ENCODE measurements around the gene NEURL1. TPM values are rescaled to one million over a fixed set of nuclear protein-coding genes. Genes with fewer than 3 reads are reported as not detected.

NEURL1 gene
- total RNA-seq, 1 donor from 2014 or later, result 0.64 TPM

DNA sequence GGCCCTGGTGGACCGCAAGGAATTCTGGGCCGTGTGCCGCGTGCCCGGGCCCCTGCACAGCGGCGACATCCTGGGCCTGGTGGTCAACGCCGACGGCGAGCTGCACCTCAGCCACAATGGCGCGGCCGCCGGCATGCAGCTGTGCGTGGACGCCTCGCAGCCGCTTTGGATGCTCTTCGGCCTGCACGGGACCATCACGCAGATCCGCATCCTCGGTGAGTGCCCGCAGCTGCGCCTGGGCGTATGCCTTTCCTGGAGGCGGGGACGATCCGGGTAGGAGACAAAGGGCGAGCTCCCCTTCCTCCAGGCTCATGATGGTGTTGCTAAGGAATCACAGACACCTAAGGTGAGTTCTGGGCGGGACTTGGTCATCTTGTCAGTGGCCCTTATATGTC lies 91.5 kb downstream of the NEURL1 start:
- H3K27me3 ChIP-seq, result peaks cover 4% of the 10 kb centered on the region
- TF ChIP-seq, protein P1, sequence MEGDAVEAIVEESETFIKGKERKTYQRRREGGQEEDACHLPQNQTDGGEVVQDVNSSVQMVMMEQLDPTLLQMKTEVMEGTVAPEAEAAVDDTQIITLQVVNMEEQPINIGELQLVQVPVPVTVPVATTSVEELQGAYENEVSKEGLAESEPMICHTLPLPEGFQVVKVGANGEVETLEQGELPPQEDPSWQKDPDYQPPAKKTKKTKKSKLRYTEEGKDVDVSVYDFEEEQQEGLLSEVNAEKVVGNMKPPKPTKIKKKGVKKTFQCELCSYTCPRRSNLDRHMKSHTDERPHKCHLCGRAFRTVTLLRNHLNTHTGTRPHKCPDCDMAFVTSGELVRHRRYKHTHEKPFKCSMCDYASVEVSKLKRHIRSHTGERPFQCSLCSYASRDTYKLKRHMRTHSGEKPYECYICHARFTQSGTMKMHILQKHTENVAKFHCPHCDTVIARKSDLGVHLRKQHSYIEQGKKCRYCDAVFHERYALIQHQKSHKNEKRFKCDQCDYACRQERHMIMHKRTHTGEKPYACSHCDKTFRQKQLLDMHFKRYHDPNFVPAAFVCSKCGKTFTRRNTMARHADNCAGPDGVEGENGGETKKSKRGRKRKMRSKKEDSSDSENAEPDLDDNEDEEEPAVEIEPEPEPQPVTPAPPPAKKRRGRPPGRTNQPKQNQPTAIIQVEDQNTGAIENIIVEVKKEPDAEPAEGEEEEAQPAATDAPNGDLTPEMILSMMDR (IDR thresholded peaks at IDR 0.05), result no peak
- intact Hi-C loops (cut with DNase I), result no loop called here
- H3K9me3 ChIP-seq, result no peaks in the 10 kb centered on the region
- H3K27ac ChIP-seq, result no peak overlapping the region
- H3K4me3 ChIP-seq, result no peak overlapping the region
- H3K36me3 ChIP-seq, result no peaks in the 10 kb centered on the region
- ATAC-seq (no peak), DNase-seq (no peak)
- H3K4me1 ChIP-seq, result no peaks in the 10 kb centered on the region

- no peaks in the 10 kb centered on the region for H3K9me3 ChIP-seq
- H3K36me3 ChIP-seq, result no peaks in the 10 kb centered on the region
- no peak overlapping the region for H3K4me3 ChIP-seq
- peaks cover 4% of the 10 kb centered on the region for H3K27me3 ChIP-seq
- H3K27ac ChIP-seq, result no peak overlapping the region
- H3K4me1 ChIP-seq, result no peaks in the 10 kb centered on the region
- ATAC-seq, result no peak
- intact Hi-C loops (cut with DNase I), result no loop called here
- TF ChIP-seq, protein P1 (IDR thresholded peaks at IDR 0.05), result no peak
- DNase-seq, result no peak
Measured at GRCh38 chr10:103587073-103587472, 93.6 kb downstream of the NEURL1 start.

- TF ChIP-seq, protein P1 (IDR thresholded peaks at IDR 0.05), result no peak
- no peak for DNase-seq
- no peaks in the 10 kb centered on the region for H3K4me1 ChIP-seq
- H3K9me3 ChIP-seq, result no peaks in the 10 kb centered on the region
- no peak for ATAC-seq
- H3K27ac ChIP-seq, result no peak overlapping the region
- no peak overlapping the region for H3K4me3 ChIP-seq
- H3K36me3 ChIP-seq, result no peaks in the 10 kb centered on the region
- intact Hi-C loops (cut with DNase I), result no loop called here
- no peaks in the 10 kb centered on the region for H3K27me3 ChIP-seq
Measured at GRCh38 chr10:103589074-103589630, 95.6 kb downstream of the NEURL1 start.

- no peaks in the 10 kb centered on the region for H3K9me3 ChIP-seq
- no peaks in the 10 kb centered on the region for H3K27me3 ChIP-seq
- ATAC-seq (no peak), DNase-seq (no peak)
- H3K36me3 ChIP-seq, result no peaks in the 10 kb centered on the region
- no peak overlapping the region for H3K4me3 ChIP-seq
- no peak overlapping the region for H3K27ac ChIP-seq
- TF ChIP-seq, protein P1 (IDR thresholded peaks at IDR 0.05), result no peak
- intact Hi-C loops (cut with DNase I), result no loop called here
- no peaks in the 10 kb centered on the region for H3K4me1 ChIP-seq
Measured at GRCh38 chr10:103590060-103590459, 96.6 kb downstream of the NEURL1 start.

DNA sequence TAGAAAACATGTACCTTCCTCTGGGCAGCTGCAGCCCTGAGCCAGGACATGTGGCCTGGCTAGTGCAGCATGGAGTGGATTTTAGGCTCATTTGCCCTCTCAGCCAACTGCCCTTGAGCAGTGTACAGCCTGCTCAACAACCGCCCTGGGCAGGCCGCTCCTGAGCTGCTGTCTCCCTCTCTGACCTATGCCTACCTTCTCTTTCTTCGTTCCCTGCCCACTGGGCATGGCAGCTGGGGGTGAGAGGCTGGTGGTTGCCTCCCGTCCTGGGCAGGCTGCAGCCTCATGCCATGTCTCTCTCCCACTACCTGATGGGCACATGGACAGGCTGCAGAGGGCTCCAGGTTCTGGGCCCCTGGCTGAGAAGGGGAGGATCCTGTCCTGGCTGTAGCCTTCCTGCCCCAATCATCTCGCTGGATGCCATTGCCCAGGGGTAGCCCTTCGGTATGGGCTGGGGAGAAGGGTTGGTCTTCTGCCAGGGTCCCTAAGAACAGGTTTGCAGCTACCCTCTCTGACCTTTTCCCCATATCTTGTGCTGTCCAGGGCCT lies 97.3 kb downstream of the NEURL1 start:
- ATAC-seq, result no peak
- Histone ChIP-seq H3K4me3 (no peak overlapping the region), H3K27me3 (no peaks in the 10 kb centered on the region), H3K4me1 (no peaks in the 10 kb centered on the region), H3K27ac (no peak overlapping the region), H3K9me3 (no peaks in the 10 kb centered on the region), H3K36me3 (no peaks in the 10 kb centered on the region)
- TF ChIP-seq, protein P1 (IDR thresholded peaks at IDR 0.05), result no peak
- intact Hi-C loops (cut with DNase I), result no loop called here
- DNase-seq, result no peak

Measured in upper lobe of right lung (tissue), 1 donor.